ENCODE measurements around the gene TEP1.

Gene TEP1

DNA sequence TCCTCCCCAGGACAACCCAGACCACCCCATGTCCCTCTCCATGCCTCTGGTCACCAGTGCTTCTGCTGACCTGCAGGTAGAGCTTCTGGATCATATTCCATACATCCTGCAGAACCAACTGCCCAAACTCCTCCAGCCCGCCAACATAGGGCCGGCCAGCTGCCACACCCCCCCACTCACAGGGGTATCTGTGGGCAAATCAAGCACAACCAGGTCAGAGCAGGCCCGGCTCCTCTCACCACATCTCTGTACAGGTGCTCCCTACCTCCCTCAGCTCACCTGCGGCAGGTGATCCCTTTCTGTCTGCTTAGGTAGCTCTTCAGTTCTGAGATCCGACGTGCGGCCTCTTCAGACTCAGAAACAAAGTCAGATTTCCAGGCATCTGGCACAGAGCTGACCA, 29.0 kb downstream of the TEP1 start:
- no peak overlapping the region for H3K27ac ChIP-seq
- no peak for DNase-seq
- no peaks in the 10 kb centered on the region for H3K27me3 ChIP-seq
- intact Hi-C loops (cut with DNase I; ENCODE audit: low total_unique reads), result no loop called here
- H3K4me1 ChIP-seq, result no peaks in the 10 kb centered on the region
- H3K9me3 ChIP-seq, result no peaks in the 10 kb centered on the region
- TF ChIP-seq, protein P1, sequence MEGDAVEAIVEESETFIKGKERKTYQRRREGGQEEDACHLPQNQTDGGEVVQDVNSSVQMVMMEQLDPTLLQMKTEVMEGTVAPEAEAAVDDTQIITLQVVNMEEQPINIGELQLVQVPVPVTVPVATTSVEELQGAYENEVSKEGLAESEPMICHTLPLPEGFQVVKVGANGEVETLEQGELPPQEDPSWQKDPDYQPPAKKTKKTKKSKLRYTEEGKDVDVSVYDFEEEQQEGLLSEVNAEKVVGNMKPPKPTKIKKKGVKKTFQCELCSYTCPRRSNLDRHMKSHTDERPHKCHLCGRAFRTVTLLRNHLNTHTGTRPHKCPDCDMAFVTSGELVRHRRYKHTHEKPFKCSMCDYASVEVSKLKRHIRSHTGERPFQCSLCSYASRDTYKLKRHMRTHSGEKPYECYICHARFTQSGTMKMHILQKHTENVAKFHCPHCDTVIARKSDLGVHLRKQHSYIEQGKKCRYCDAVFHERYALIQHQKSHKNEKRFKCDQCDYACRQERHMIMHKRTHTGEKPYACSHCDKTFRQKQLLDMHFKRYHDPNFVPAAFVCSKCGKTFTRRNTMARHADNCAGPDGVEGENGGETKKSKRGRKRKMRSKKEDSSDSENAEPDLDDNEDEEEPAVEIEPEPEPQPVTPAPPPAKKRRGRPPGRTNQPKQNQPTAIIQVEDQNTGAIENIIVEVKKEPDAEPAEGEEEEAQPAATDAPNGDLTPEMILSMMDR (IDR thresholded peaks at IDR 0.05), result no peak
- no peak overlapping the region for H3K4me3 ChIP-seq
- H3K36me3 ChIP-seq, result peaks cover 96 to 100% (median 100%) of the 10 kb centered on the region in 3 donors

GRCh38 chr14:20383636-20384035, 29.7 kb downstream of the TEP1 start:
- H3K9me3 ChIP-seq, result no peaks in the 10 kb centered on the region
- no peak overlapping the region for H3K27ac ChIP-seq
- no peaks in the 10 kb centered on the region for H3K27me3 ChIP-seq
- intact Hi-C loops (cut with DNase I; ENCODE audit: low total_unique reads), result no loop called here
- no peaks in the 10 kb centered on the region for H3K4me1 ChIP-seq
- TF ChIP-seq, protein P1 (IDR thresholded peaks at IDR 0.05), result no peak
- peaks cover 96 to 100% (median 100%) of the 10 kb centered on the region in 3 donors for H3K36me3 ChIP-seq
- no peak overlapping the region for H3K4me3 ChIP-seq
- DNase-seq, result no peak

DNA sequence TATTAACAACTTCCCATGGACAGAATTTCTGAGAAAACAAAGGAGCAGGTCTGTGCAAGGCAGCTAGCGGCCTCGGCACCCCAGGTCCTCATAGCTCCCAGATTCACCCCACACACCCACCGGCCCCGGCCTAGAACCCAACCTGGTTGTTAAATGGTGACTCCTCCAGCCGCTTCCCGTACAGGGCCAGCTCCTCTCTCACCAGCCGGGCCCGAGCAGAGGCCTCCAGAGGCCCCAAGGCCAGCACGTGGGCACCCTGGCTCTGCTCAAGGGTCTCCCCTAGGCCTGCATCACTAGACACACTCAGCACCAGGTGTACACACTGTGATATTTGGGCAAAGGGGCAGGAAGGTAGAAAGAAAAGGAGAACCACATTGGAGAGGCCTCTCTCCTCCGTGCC, 30.3 kb downstream of the TEP1 start:
- TF ChIP-seq, protein P1 (IDR thresholded peaks at IDR 0.05), result no peak
- no peak for DNase-seq
- intact Hi-C loops (cut with DNase I; ENCODE audit: low total_unique reads), result no loop called here
- no peaks in the 10 kb centered on the region for H3K4me1 ChIP-seq
- no peaks in the 10 kb centered on the region for H3K27me3 ChIP-seq
- peaks cover 96 to 100% (median 100%) of the 10 kb centered on the region in 3 donors for H3K36me3 ChIP-seq
- no peaks in the 10 kb centered on the region for H3K9me3 ChIP-seq
- no peak overlapping the region for H3K4me3 ChIP-seq
- no peak overlapping the region for H3K27ac ChIP-seq

DNA sequence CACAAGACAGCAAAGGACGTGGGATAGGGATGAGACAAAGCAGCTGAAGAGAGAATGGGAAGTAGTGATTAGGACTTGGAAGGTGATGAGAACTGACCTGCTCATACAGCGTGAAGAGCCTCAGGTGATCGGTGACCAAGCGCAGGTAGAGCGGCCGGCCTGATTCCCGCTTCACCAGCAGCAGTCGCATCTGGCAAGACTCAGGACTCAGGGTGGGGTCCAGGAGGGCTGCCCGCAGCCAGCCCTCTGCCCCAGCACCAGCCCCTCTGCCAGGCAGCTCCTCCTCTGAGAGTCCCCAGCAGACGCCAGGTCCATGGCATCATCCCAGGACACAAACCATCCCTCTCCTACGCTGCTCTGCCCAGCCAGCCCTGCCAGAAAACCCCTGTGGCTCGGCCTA, 30.8 kb downstream of the TEP1 start:
- Histone ChIP-seq H3K4me3 (no peak overlapping the region), H3K9me3 (no peaks in the 10 kb centered on the region), H3K4me1 (no peaks in the 10 kb centered on the region), H3K27ac (no peak overlapping the region), H3K36me3 (peaks cover 96 to 100% (median 100%) of the 10 kb centered on the region in 3 donors), H3K27me3 (no peaks in the 10 kb centered on the region)
- intact Hi-C loops (cut with DNase I; ENCODE audit: low total_unique reads), result no loop called here
- no peak for DNase-seq
- TF ChIP-seq, protein P1 (IDR thresholded peaks at IDR 0.05), result no peak

- Histone ChIP-seq H3K4me1 (no peaks in the 10 kb centered on the region), H3K36me3 (peaks cover 98 to 100% (median 100%) of the 10 kb centered on the region in 3 donors), H3K27ac (no peak overlapping the region), H3K4me3 (no peak overlapping the region), H3K27me3 (no peaks in the 10 kb centered on the region), H3K9me3 (no peaks in the 10 kb centered on the region)
- TF ChIP-seq, protein P1 (IDR thresholded peaks at IDR 0.05), result no peak
- no peak for DNase-seq
- intact Hi-C loops (cut with DNase I; ENCODE audit: low total_unique reads), result no loop called here
Measured at GRCh38 chr14:20381341-20381740, 32.0 kb downstream of the TEP1 start.

- Histone ChIP-seq H3K4me3 (no peak overlapping the region), H3K9me3 (no peaks in the 10 kb centered on the region), H3K27me3 (no peaks in the 10 kb centered on the region), H3K4me1 (no peaks in the 10 kb centered on the region), H3K36me3 (peaks cover 92 to 100% (median 100%) of the 10 kb centered on the region in 3 donors), H3K27ac (no peak overlapping the region)
- intact Hi-C loops (cut with DNase I; ENCODE audit: low total_unique reads), result no loop called here
- no peak for DNase-seq
- TF ChIP-seq, protein P1 (IDR thresholded peaks at IDR 0.05), result no peak
Measured at GRCh38 chr14:20380681-20381080, 32.6 kb downstream of the TEP1 start.

All from tibial artery (tissue), 4 donors.